HEK293 (cell line): Measurements from ENCODE around the gene RPRD2.
A peak's percentile ranks its signal among the peaks of the same experiment; 100 is the strongest.

Source experiments
- BCL6B ChIP-seq: fragments of 450-650 bp; formaldehyde crosslinking; IDR thresholded peaks from 2 replicates; pipeline ENCODE4 v1.5.1; 2017; ENCODE audit warnings: missing biosample characterization, missing genetic modification characterization
- GLI2 ChIP-seq: fragments of 450-650 bp; formaldehyde crosslinking; IDR thresholded peaks from 2 replicates; pipeline ENCODE4; 2017; ENCODE audit warnings: missing biosample characterization, missing genetic modification characterization, low read depth, borderline replicate concordance
- KLF10 ChIP-seq: fragments of 450-650 bp; IDR thresholded peaks from 2 replicates; pipeline ENCODE4 v1.5.1; 2018; ENCODE audit warnings: missing biosample characterization, mild to moderate bottlenecking, missing genetic modification characterization
- KLF7 ChIP-seq: fragments of 450-650 bp; formaldehyde crosslinking; IDR thresholded peaks from 2 replicates; pipeline ENCODE4 v1.5.1; 2016; ENCODE audit warnings: missing biosample characterization, missing genetic modification characterization, borderline replicate concordance
- PRDM1 ChIP-seq: fragments of 450-650 bp; formaldehyde crosslinking; IDR thresholded peaks from 2 replicates; pipeline ENCODE4; 2016; ENCODE audit warnings: missing biosample characterization, missing genetic modification characterization
- SP7 ChIP-seq: fragments of 450-650 bp; formaldehyde crosslinking; IDR thresholded peaks from 2 replicates; pipeline ENCODE4 v1.5.1; 2016; ENCODE audit warnings: missing biosample characterization, missing genetic modification characterization
- YY1 ChIP-seq: fragments of 450-650 bp; formaldehyde crosslinking; IDR thresholded peaks from 2 replicates; pipeline ENCODE4 v1.5.1; 2018; ENCODE audit warnings: missing biosample characterization, missing genetic modification characterization
- ZBTB17 ChIP-seq: fragments of 450-650 bp; formaldehyde crosslinking; IDR thresholded peaks from 2 replicates; pipeline ENCODE4 v1.5.1; 2016; ENCODE audit warnings: missing biosample characterization, missing genetic modification characterization
- ZBTB44 ChIP-seq: fragments of 450-650 bp; IDR thresholded peaks from 2 replicates; pipeline ENCODE4 v1.5.1; 2018; ENCODE audit warnings: missing biosample characterization, mild to moderate bottlenecking, missing genetic modification characterization
- ZFHX2 ChIP-seq: fragments of 450-650 bp; formaldehyde crosslinking; conservative IDR thresholded peaks from 2 replicates; pipeline ENCODE4 v1.5.1; 2016; ENCODE audit warnings: missing biosample characterization, missing genetic modification characterization
- ZNF121 ChIP-seq: fragments of 450-650 bp; formaldehyde crosslinking; IDR thresholded peaks from 2 replicates; pipeline ENCODE4 v1.5.1; 2016; ENCODE audit warnings: missing biosample characterization, missing genetic modification characterization
- ZNF202 ChIP-seq: fragments of 450-650 bp; formaldehyde crosslinking; IDR thresholded peaks from 2 replicates; pipeline ENCODE4 v1.5.1; 2016; ENCODE audit warnings: missing biosample characterization, missing genetic modification characterization, borderline replicate concordance
- ZNF391 ChIP-seq: fragments of 450-650 bp; formaldehyde crosslinking; IDR thresholded peaks from 2 replicates; pipeline ENCODE4 v1.5.1; 2016; ENCODE audit warnings: low read depth, missing biosample characterization, missing genetic modification characterization, borderline replicate concordance
- ZNF707 ChIP-seq: fragments of 450-650 bp; formaldehyde crosslinking; IDR thresholded peaks from 2 replicates; pipeline ENCODE4 v1.5.1; 2016; ENCODE audit warnings: missing biosample characterization, missing genetic modification characterization
- ZNF747 ChIP-seq: fragments of 450-650 bp; formaldehyde crosslinking; IDR thresholded peaks from 2 replicates; pipeline ENCODE4 v1.5.1; 2016; ENCODE audit warnings: missing biosample characterization, missing genetic modification characterization
- ZNF777 ChIP-seq: fragments of 450-650 bp; formaldehyde crosslinking; IDR thresholded peaks from 2 replicates; pipeline ENCODE4 v1.5.1; 2017; ENCODE audit warnings: missing biosample characterization, missing genetic modification characterization, borderline replicate concordance
- ZSCAN4 ChIP-seq: fragments of 450-650 bp; formaldehyde crosslinking; IDR thresholded peaks from 2 replicates; pipeline ENCODE4 v1.5.1; 2017; ENCODE audit warnings: missing biosample characterization, missing genetic modification characterization
- TF ChIP-seq, protein P1 (sequence below): fragments of 450-650 bp; formaldehyde crosslinking; IDR thresholded peaks from 2 replicates; pipeline ENCODE4 v1.5.1; 2016; ENCODE audit warnings: missing biosample characterization, missing genetic modification characterization
- TF ChIP-seq, protein P2 (sequence below): fragments of 450-650 bp; formaldehyde crosslinking; conservative IDR thresholded peaks from 2 replicates; pipeline ENCODE4 v1.5.1; 2016; ENCODE audit warnings: low read depth, missing biosample characterization, missing genetic modification characterization
- TF ChIP-seq, protein P3 (sequence below): fragments of 450-650 bp; formaldehyde crosslinking; IDR thresholded peaks from 2 replicates; pipeline ENCODE4; 2016; ENCODE audit warnings: missing biosample characterization, missing genetic modification characterization
- TF ChIP-seq, protein P4 (sequence below): fragments of 450-650 bp; formaldehyde crosslinking; IDR thresholded peaks from 2 replicates; pipeline ENCODE4 v1.5.1; 2016; ENCODE audit warnings: missing biosample characterization, missing genetic modification characterization, low read depth
- TF ChIP-seq, protein P5 (sequence below): fragments of 450-650 bp; formaldehyde crosslinking; IDR thresholded peaks from 2 replicates; pipeline ENCODE4 v1.5.0; 2017; ENCODE audit warnings: missing biosample characterization, missing genetic modification characterization, borderline replicate concordance

Gene RPRD2

DNA sequence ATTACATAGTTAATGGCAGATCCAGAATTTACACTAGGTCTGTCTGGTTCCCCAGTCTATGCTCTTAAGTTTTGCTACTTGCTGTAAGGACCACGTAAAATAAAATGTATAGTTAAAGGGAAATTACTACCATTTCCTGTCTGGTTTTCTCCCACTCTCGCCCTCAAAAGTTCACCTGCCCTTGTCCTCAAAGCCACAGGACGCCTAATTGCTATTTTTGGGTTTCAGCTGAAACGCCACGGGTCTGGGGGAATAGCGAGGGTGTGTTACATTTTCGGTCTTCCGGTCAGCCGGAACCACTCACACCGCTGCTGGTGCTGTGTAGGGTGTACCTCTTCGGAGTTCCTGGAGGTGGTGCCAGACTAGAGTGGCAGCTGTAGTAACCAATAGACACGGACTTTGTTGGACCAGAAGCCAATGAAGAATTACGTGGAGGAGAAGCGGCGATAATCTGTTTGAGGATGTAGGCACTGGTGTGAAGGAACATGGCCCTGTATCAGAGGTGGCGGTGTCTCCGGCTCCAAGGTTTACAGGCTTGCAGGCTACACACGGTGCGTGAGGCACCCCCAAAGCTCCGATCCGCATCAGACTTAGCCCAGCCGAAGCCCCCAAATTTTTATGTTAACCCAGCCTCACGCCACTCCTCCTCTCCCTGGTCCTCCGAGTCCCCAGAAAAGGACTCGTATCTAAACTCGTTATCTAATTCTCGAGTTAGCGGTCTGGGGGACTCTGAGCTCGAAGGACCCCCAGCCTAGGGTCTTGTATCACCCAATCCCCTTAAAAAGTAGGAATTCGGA, 123.2 kb downstream of the RPRD2 start, which contains the start of gene TARS2 (continued):
- TF ChIP-seq, protein P1, sequence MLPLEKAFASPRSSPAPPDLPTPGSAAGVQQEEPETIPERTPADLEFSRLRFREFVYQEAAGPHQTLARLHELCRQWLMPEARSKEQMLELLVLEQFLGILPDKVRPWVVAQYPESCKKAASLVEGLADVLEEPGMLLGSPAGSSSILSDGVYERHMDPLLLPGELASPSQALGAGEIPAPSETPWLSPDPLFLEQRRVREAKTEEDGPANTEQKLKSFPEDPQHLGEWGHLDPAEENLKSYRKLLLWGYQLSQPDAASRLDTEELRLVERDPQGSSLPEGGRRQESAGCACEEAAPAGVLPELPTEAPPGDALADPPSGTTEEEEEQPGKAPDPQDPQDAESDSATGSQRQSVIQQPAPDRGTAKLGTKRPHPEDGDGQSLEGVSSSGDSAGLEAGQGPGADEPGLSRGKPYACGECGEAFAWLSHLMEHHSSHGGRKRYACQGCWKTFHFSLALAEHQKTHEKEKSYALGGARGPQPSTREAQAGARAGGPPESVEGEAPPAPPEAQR (tag by site-specific recombination): peak; percentile 87; the same call in 1 of the 2 replicates
- TF ChIP-seq ZNF121 (no peak), ZNF777 (no peak; the same call in 1 of the 2 replicates), KLF10 (peak; percentile 47), KLF7 (tag by site-specific recombination) (no peak; the same call in 1 of the 2 replicates), ZNF747 (tag by site-specific recombination) (no peak), GLI2 (tag by site-specific recombination) (no peak), ZBTB44 (tag by site-specific recombination) (0 out of 2 replicates have a peak, but pooled peaks have one; percentile 3), YY1 (peak; percentile 88), ZFHX2 (tag by site-specific recombination) (0 out of 2 replicates have a peak, but pooled peaks have one; percentile 24), SP7 (tag by site-specific recombination) (peak; percentile 94), ZNF707 (tag by site-specific recombination) (no peak), ZNF391 (tag by site-specific recombination) (peak; percentile 88; the same call in 1 of the 2 replicates), ZBTB17 (tag by site-specific recombination) (peak; percentile 91), BCL6B (no peak), ZNF202 (no peak), ZSCAN4 (tag by site-specific recombination) (peak; percentile 55; the same call in 1 of the 2 replicates), PRDM1 (tag by site-specific recombination) (peak; percentile 77)
- TF ChIP-seq, protein P2, sequence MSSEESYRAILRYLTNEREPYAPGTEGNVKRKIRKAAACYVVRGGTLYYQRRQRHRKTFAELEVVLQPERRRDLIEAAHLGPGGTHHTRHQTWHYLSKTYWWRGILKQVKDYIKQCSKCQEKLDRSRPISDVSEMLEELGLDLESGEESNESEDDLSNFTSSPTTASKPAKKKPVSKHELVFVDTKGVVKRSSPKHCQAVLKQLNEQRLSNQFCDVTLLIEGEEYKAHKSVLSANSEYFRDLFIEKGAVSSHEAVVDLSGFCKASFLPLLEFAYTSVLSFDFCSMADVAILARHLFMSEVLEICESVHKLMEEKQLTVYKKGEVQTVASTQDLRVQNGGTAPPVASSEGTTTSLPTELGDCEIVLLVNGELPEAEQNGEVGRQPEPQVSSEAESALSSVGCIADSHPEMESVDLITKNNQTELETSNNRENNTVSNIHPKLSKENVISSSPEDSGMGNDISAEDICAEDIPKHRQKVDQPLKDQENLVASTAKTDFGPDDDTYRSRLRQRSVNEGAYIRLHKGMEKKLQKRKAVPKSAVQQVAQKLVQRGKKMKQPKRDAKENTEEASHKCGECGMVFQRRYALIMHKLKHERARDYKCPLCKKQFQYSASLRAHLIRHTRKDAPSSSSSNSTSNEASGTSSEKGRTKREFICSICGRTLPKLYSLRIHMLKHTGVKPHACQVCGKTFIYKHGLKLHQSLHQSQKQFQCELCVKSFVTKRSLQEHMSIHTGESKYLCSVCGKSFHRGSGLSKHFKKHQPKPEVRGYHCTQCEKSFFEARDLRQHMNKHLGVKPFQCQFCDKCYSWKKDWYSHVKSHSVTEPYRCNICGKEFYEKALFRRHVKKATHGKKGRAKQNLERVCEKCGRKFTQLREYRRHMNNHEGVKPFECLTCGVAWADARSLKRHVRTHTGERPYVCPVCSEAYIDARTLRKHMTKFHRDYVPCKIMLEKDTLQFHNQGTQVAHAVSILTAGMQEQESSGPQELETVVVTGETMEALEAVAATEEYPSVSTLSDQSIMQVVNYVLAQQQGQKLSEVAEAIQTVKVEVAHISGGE (tag by site-specific recombination): peak; percentile 99
- TF ChIP-seq, protein P3, sequence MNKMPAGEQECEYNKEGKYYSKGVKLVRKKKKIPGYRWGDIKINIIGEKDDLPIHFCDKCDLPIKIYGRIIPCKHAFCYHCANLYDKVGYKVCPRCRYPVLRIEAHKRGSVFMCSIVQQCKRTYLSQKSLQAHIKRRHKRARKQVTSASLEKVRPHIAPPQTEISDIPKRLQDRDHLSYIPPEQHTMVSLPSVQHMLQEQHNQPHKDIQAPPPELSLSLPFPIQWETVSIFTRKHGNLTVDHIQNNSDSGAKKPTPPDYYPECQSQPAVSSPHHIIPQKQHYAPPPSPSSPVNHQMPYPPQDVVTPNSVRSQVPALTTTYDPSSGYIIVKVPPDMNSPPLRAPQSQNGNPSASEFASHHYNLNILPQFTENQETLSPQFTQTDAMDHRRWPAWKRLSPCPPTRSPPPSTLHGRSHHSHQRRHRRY: no peak
- TF ChIP-seq, protein P4, sequence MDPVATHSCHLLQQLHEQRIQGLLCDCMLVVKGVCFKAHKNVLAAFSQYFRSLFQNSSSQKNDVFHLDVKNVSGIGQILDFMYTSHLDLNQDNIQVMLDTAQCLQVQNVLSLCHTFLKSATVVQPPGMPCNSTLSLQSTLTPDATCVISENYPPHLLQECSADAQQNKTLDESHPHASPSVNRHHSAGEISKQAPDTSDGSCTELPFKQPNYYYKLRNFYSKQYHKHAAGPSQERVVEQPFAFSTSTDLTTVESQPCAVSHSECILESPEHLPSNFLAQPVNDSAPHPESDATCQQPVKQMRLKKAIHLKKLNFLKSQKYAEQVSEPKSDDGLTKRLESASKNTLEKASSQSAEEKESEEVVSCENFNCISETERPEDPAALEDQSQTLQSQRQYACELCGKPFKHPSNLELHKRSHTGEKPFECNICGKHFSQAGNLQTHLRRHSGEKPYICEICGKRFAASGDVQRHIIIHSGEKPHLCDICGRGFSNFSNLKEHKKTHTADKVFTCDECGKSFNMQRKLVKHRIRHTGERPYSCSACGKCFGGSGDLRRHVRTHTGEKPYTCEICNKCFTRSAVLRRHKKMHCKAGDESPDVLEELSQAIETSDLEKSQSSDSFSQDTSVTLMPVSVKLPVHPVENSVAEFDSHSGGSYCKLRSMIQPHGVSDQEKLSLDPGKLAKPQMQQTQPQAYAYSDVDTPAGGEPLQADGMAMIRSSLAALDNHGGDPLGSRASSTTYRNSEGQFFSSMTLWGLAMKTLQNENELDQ (tag by site-specific recombination): no peak
- TF ChIP-seq, protein P5, sequence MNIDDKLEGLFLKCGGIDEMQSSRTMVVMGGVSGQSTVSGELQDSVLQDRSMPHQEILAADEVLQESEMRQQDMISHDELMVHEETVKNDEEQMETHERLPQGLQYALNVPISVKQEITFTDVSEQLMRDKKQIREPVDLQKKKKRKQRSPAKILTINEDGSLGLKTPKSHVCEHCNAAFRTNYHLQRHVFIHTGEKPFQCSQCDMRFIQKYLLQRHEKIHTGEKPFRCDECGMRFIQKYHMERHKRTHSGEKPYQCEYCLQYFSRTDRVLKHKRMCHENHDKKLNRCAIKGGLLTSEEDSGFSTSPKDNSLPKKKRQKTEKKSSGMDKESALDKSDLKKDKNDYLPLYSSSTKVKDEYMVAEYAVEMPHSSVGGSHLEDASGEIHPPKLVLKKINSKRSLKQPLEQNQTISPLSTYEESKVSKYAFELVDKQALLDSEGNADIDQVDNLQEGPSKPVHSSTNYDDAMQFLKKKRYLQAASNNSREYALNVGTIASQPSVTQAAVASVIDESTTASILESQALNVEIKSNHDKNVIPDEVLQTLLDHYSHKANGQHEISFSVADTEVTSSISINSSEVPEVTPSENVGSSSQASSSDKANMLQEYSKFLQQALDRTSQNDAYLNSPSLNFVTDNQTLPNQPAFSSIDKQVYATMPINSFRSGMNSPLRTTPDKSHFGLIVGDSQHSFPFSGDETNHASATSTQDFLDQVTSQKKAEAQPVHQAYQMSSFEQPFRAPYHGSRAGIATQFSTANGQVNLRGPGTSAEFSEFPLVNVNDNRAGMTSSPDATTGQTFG: no peak
